Endothelial cell of umbilical vein (primary cell): ENCODE measurements around the gene CCSER1. TPM values are rescaled to one million over a fixed set of nuclear protein-coding genes. Genes with fewer than 3 reads are reported as not detected.

Experiments
- BruUV-seq: library from RNA; stranded (reverse); fragments of 400-500 nt; replicated peaks from 2 replicates; lab custom pipeline; 2021; lab: Mats Ljungman, UMichigan
- CTCF ChIA-PET: fragments of 300-600, 350-600 bp; sonication (Branson Sonifier 250); formaldehyde crosslinking; loops from one replicate; lab custom pipeline; 2021; ENCODE audit warnings: antibody characterized with exemption, inconsistent platforms; lab: Charles Lee
- POLR2A ChIA-PET: fragments of 300-600, 350-600 bp; sonication (Branson Sonifier 250); formaldehyde crosslinking; loops from one replicate; lab custom pipeline; 2021; ENCODE audit warnings: antibody characterized with exemption, inconsistent platforms; lab: Charles Lee
- DNase-seq: peaks from one replicate; pipeline ENCODE4 v3.0.0-alpha.2; 2011; ENCODE audit warnings: low read depth, low spot score
- FAIRE-seq: peaks from 2 replicates; lab custom pipeline; 2011; peaks lifted over from hg19 to GRCh38; lab: Jason Lieb, UNC
- H2AFZ ChIP-seq: 2 replicates; pipeline ENCODE4 v1.6.0; 2012; ENCODE audit warnings: low read depth, low read length, control low read depth, inconsistent platforms
- H3K27ac ChIP-seq: 2 replicates; pipeline ENCODE4 v1.5.1; 2011; ENCODE audit warnings: low read depth, mild to moderate bottlenecking, control low read depth, low read length, moderate library complexity; ENCODE audit not compliant: insufficient read depth
- H3K27me3 ChIP-seq, 2 experiments: 2 replicates each; pipeline versions ENCODE4 v1.6.0 to v1.6.1; 2011; ENCODE audit warnings: low read length in 2 of 2, mixed read lengths in 1 of 2; ENCODE audit not compliant: control insufficient read depth in 2 of 2, insufficient read depth in 2 of 2
- H3K36me3 ChIP-seq, 2 experiments: 2 replicates in 1 of 2; 3 replicates in 1 of 2; pipeline ENCODE4 v1.5.1; 2011; ENCODE audit warnings: low read length in 2 of 2, mild to moderate bottlenecking in 1 of 2, moderate library complexity in 1 of 2; ENCODE audit not compliant: control insufficient read depth in 2 of 2, insufficient read depth in 2 of 2; ENCODE audit errors: extremely low read depth in 1 of 2
- H3K4me1 ChIP-seq: 3 replicates; pipeline ENCODE4 v1.5.1; 2011; ENCODE audit warnings: mild to moderate bottlenecking, low read length; ENCODE audit not compliant: control insufficient read depth, insufficient read depth; ENCODE audit errors: extremely low read depth
- H3K4me2 ChIP-seq: 2 replicates; pipeline ENCODE4 v1.6.1; 2011; ENCODE audit warnings: low read length, control low read depth, mixed read lengths; ENCODE audit not compliant: insufficient read depth
- H3K4me3 ChIP-seq, 3 experiments: fragments of 200-600 bp in 1 of 3; sonication (generic), shearing (Covaris generic) in 1 of 3; replicated peaks in 1 of 3; 2 replicates each; pipeline ENCODE4 v1.5.1; 2011 to 2016; ENCODE audit warnings: control low read depth in 3 of 3, low read length in 3 of 3, mild to moderate bottlenecking in 2 of 3, inconsistent platforms in 1 of 3, low read depth in 1 of 3, moderate library complexity in 1 of 3; ENCODE audit not compliant: insufficient read depth in 1 of 3
- H3K79me2 ChIP-seq: 2 replicates; pipeline ENCODE4 v1.6.0; 2012; ENCODE audit warnings: low read length, inconsistent platforms; ENCODE audit not compliant: control insufficient read depth, insufficient read depth
- H3K9ac ChIP-seq: replicated peaks from 2 replicates; pipeline ENCODE3; 2011; ENCODE audit warnings: low read length, control low read depth; ENCODE audit not compliant: insufficient read depth; ENCODE audit errors: extremely low read depth
- H3K9me1 ChIP-seq: replicated peaks from 3 replicates; pipeline ENCODE4 v1.6.0; 2011; ENCODE audit warnings: mild to moderate bottlenecking, low read length; ENCODE audit not compliant: control insufficient read depth, insufficient read depth; ENCODE audit errors: extremely low read depth
- H3K9me3 ChIP-seq: replicated peaks from 2 replicates; pipeline ENCODE4 v1.5.1; 2012; ENCODE audit warnings: low read length, inconsistent platforms; ENCODE audit not compliant: control insufficient read depth, insufficient read depth
- H4K20me1 ChIP-seq: replicated peaks from 2 replicates; pipeline ENCODE3; 2011; ENCODE audit warnings: mild to moderate bottlenecking, low read length; ENCODE audit not compliant: control insufficient read depth, insufficient read depth; ENCODE audit errors: extremely low read depth
- CTCF ChIP-seq, 2 donors: IDR thresholded peaks; 1 replicate in 1 of 2; 2 replicates in 1 of 2; pipeline ENCODE4 v1.5.1; 2011; ENCODE audit warnings: low read length in 2 of 2, mild to moderate bottlenecking in 2 of 2, moderate library complexity in 2 of 2, control low read depth in 1 of 2, inconsistent platforms in 1 of 2, low read depth in 1 of 2; ENCODE audit not compliant: insufficient read depth in 1 of 2; ENCODE audit errors: extremely low read depth in 1 of 2
- EZH2 ChIP-seq: IDR thresholded peaks from 2 replicates; pipeline ENCODE4 v1.6.1; 2012; ENCODE audit warnings: borderline replicate concordance, low read depth, mild to moderate bottlenecking, moderate library complexity, low read length, inconsistent platforms; ENCODE audit not compliant: severe bottlenecking
- FOS ChIP-seq: IDR thresholded peaks from 2 replicates; pipeline ENCODE4 v1.6.1; 2011; ENCODE audit warnings: mild to moderate bottlenecking, low read length, moderate library complexity, borderline replicate concordance; ENCODE audit not compliant: insufficient read depth
- GATA2 ChIP-seq: IDR thresholded peaks from 2 replicates; pipeline ENCODE4 v1.7.0; 2011; ENCODE audit warnings: low read depth, mild to moderate bottlenecking, moderate library complexity, mixed read lengths, low read length; ENCODE audit not compliant: insufficient read length, insufficient read depth
- JUN ChIP-seq: IDR thresholded peaks from 2 replicates; pipeline ENCODE4 v1.6.1; 2011; ENCODE audit warnings: borderline replicate concordance, low read depth; ENCODE audit not compliant: insufficient read length, insufficient read depth
- MAX ChIP-seq: IDR thresholded peaks from 2 replicates; pipeline ENCODE4 v1.6.1; 2011; ENCODE audit not compliant: insufficient read depth, insufficient read length
- MYC ChIP-seq: IDR thresholded peaks from one replicate; pipeline ENCODE4 v1.6.1; 2011; ENCODE audit warnings: mild to moderate bottlenecking, low read depth, low read length
- POLR2A ChIP-seq: IDR thresholded peaks from 2 replicates; pipeline ENCODE4 v1.6.1; 2012; ENCODE audit warnings: low read depth, mild to moderate bottlenecking, control low read depth, low read length
- POLR2AphosphoS5 ChIP-seq: IDR thresholded peaks from 2 replicates; pipeline ENCODE4 v1.6.1; 2012; ENCODE audit warnings: low read depth, mild to moderate bottlenecking, control low read depth, low read length, moderate library complexity; ENCODE audit not compliant: insufficient read depth
- dilution Hi-C: fragments of 300-500 bp; cut with MboI; formaldehyde crosslinking; loops from one replicate; pipeline ENCODE4 v1.15.0; 2019; ENCODE audit warnings: low sequenced_read_pairs; ENCODE audit not compliant: extremely low pct_ligation_motif_present
- intact Hi-C: fragments of 100-400 bp; cut with micrococcal nuclease; formaldehyde crosslinking; loops from one replicate; pipeline ENCODE4 v1.10.0; 2022
- polyA plus RNA-seq, 4 experiments: library from polyadenylated mRNA; depleted of rRNA in 3 of 4; stranded (reverse) in 3 of 4; unstranded in 1 of 4; fragments of >200 nt; gene quantifications; 2 replicates each; pipeline versions ENCODE4 v1.2.1 to v1.2.3, GENCODE V29; 2011 to 2012; ENCODE audit warnings: missing spikeins in 1 of 4
- total RNA-seq: library from RNA; stranded (reverse); gene quantifications from 2 replicates; pipeline ENCODE4 v1.2.3, GENCODE V29; 2021

Gene CCSER1
- total and polyA plus RNA-seq, 2 donors (not counting 3 experiments of a cell fraction or from before 2014, with no cell fraction given), result 0.11 to 1.8 TPM

- intact Hi-C loops, result no loop called here
- no peak overlapping the region for H3K4me3 ChIP-seq
- BruUV-seq, result no TSS peak
Observed at GRCh38 chr4:91128519-91128918, 1001.3 kb downstream of the CCSER1 start.

More at GRCh38 chr4:91128519-91128918, 1001.3 kb downstream of the CCSER1 start:
- no peaks in the 10 kb centered on the region for H3K9me1 ChIP-seq
- H3K27me3 ChIP-seq, result no peaks in the 10 kb centered on the region
- no peak for FAIRE-seq
- no peak overlapping the region for H3K9ac ChIP-seq
- H3K4me2 ChIP-seq, result no peak overlapping the region
- H3K36me3 ChIP-seq, result no peaks in the 10 kb centered on the region
- ChIA-PET CTCF (no interaction called here), POLR2A (no interaction called here)
- dilution Hi-C loops, result no loop called here
- TF ChIP-seq MYC, result no peak
- TF ChIP-seq JUN, result no peak
- TF ChIP-seq EZH2, result no peak
- no peak for TF ChIP-seq POLR2AphosphoS5
- no peak for TF ChIP-seq CTCF (IDR thresholded peaks at IDR 0.05; ENCODE audit: extremely low read depth in 1 of 2, insufficient read depth in 1 of 2, low read depth in 1 of 2, low read length in 2 of 2)
- TF ChIP-seq GATA2, result no peak
- no peak for TF ChIP-seq FOS
- no peak for TF ChIP-seq MAX
- TF ChIP-seq POLR2A, result no peak
- no peaks in the 10 kb centered on the region for H3K4me1 ChIP-seq
- H3K79me2 ChIP-seq, result no peaks in the 10 kb centered on the region
- H3K9me3 ChIP-seq, result no peaks in the 10 kb centered on the region
- DNase-seq, result no peak
- no peak overlapping the region for H3K27ac ChIP-seq
- H4K20me1 ChIP-seq, result no peaks in the 10 kb centered on the region
- no peak overlapping the region for H2AFZ ChIP-seq
